GM19240 (cell line): Measurements from ENCODE around the gene FAAP100.
"Not testable (repeated sequence)": the region's sequence is repeated elsewhere in the genome, so short reads cannot be mapped to it uniquely, and the experiment has no call there.

Source experiments
- DNase-seq: peaks from one replicate; pipeline ENCODE4 v3.0.0; 2011; ENCODE audit warnings: low spot score; ENCODE audit not compliant: insufficient read length

The FAAP100 gene

GRCh38 chr17:81552244-81553017 is at the start of gene FAAP100:
FAAP100 (minus strand) TSS chr17:81552353; CDS start chr17:81552330, 23 bp downstream.
- DNase-seq, result peak; percentile 80

GRCh38 chr17:81601525-81602120 is 49.5 kb upstream of the FAAP100 start:
- DNase-seq, result peak; percentile 38

- DNase-seq, result no peak
These were observed 47.8 kb upstream of the FAAP100 start for GRCh38 chr17:81599719-81600486.

GRCh38 chr17:81593105-81593871 is 41.1 kb upstream of the FAAP100 start:
- DNase-seq, result no peak

- no peak for DNase-seq
These were observed 39.8 kb upstream of the FAAP100 start for GRCh38 chr17:81591971-81592370.

GRCh38 chr17:81590121-81590520 is 38.0 kb upstream of the FAAP100 start:
- no peak for DNase-seq

- DNase-seq, result no peak
These were observed 37.5 kb upstream of the FAAP100 start for GRCh38 chr17:81589612-81590011.

- no peak for DNase-seq
These were observed 33.9 kb upstream of the FAAP100 start for GRCh38 chr17:81586096-81586495.

- not testable (repeated sequence) for DNase-seq
These were observed 32.6 kb upstream of the FAAP100 start for GRCh38 chr17:81584771-81585170.

GRCh38 chr17:81583589-81584342 is 31.6 kb upstream of the FAAP100 start:
- DNase-seq, result no peak

- DNase-seq, result no peak
These were observed 30.6 kb upstream of the FAAP100 start for GRCh38 chr17:81582749-81583148.

- DNase-seq, result no peak
These were observed 30.2 kb upstream of the FAAP100 start for GRCh38 chr17:81582341-81582740.

GRCh38 chr17:81581758-81582157 is 29.6 kb upstream of the FAAP100 start:
- DNase-seq, result no peak

GRCh38 chr17:81580481-81580880 is 28.3 kb upstream of the FAAP100 start:
- DNase-seq, result no peak

- DNase-seq, result no peak
These were observed 27.7 kb upstream of the FAAP100 start for GRCh38 chr17:81579821-81580321.

- no peak for DNase-seq
These were observed 27.1 kb upstream of the FAAP100 start for GRCh38 chr17:81579298-81579697.

- DNase-seq, result no peak
These were observed 26.5 kb upstream of the FAAP100 start for GRCh38 chr17:81578561-81579225.

- DNase-seq, result no peak
These were observed 25.9 kb upstream of the FAAP100 start for GRCh38 chr17:81578038-81578441.

GRCh38 chr17:81577278-81578000 is 25.3 kb upstream of the FAAP100 start:
- DNase-seq, result no peak
